Panc1 (cell line): ENCODE results near the gene CFAP52.

Experiments
- POLR2AphosphoS5 ChIP-seq: IDR thresholded peaks from 2 replicates; pipeline ENCODE4 v1.6.1; 2012; ENCODE audit warnings: mild to moderate bottlenecking, low read depth, low read length, moderate library complexity
- TF ChIP-seq, protein P1 (sequence below): fragments of 450-650 bp; IDR thresholded peaks from 2 replicates; pipeline ENCODE4 v1.5.1; 2017; ENCODE audit warnings: mild to moderate bottlenecking

DNA sequence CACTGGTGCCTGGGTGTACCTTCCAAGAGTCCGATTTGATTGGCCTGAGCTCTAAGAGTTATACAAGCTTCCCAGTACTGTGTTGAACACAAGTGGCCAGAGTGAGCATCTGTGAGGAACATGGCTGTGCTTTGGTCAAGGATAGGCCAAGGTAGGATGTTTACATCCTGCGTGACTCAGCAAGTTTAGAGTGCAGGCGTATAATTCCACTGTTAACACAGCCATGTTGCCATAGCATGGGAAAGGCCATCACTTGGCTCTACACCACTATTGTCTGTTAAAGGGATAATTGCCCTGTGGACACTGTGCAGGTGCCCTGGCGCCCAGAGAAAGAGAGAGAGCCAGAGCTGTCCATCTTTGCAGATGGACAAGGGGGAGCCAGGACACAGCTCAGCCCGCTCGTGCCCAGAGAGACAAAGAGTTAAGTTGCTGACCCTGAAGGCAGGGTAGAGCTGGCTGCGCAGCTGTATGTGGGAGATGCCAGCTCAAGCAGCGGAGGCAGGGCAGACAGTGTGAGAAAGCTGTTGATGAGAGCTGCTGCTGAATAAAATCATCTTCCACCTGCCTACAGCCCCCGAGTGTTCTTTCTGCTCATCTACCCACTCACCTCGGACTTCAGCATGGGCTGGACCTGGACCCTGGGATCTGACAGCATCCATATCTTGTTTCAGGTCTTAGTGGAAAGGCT is 11.7 kb downstream of the CFAP52 start:
- TF ChIP-seq, protein P1, sequence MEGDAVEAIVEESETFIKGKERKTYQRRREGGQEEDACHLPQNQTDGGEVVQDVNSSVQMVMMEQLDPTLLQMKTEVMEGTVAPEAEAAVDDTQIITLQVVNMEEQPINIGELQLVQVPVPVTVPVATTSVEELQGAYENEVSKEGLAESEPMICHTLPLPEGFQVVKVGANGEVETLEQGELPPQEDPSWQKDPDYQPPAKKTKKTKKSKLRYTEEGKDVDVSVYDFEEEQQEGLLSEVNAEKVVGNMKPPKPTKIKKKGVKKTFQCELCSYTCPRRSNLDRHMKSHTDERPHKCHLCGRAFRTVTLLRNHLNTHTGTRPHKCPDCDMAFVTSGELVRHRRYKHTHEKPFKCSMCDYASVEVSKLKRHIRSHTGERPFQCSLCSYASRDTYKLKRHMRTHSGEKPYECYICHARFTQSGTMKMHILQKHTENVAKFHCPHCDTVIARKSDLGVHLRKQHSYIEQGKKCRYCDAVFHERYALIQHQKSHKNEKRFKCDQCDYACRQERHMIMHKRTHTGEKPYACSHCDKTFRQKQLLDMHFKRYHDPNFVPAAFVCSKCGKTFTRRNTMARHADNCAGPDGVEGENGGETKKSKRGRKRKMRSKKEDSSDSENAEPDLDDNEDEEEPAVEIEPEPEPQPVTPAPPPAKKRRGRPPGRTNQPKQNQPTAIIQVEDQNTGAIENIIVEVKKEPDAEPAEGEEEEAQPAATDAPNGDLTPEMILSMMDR = no peak
- TF ChIP-seq POLR2AphosphoS5 = no peak
